8988T (cell line): ENCODE measurements around the gene STAT4.
"Not testable (repeated sequence)": the region's sequence is repeated elsewhere in the genome, so short reads cannot be mapped to it uniquely, and the experiment has no call there.

ENCODE experiments used
- DNase-seq: peaks from one replicate; pipeline ENCODE4 v3.0.0; 2011

Gene STAT4

DNA sequence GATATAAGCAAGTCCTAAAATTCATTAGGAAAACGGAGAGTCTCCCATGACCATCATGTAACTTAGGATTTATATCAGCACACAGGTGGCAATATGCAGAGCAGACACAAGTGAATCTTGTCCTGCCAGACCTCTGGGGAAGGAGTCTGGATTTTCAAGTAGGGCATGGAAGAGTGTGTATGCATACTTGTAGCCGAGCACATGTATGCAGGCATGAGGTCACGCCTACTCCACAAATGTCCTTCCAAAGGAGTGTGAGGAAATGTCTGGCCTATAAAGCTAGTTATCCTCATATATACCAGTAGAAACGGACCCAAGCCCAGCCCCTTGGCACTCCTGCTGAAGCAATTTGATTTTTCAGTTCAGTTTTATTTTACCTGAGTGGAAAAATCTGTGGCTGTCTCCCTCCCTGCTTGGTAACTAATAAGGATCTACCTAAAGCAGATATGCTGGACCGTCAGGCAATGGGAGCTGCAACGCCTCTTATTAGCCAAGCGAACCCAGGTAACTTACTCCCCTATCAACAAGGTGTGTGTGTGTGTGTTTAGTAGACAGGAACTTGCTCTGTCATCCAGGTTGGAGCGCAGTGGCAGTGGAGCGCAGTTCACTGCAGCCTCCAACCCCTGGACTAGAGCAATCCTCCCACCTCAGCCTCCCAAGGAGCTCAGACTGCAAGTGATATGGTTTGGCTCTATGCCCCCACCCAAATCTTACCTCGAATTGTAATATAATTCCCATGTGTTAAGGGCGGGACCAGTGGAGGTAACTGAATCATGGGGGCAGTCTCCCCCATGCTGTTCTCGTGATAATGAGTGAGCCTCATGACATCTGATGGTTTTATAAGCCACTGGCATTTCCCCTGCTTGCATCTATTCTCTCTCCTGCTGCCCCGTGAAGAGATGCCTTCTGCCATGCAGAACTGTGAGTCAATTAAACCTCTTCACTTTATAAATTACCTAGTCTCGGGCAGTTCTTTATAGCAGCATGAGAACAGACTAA is 139.6 kb downstream of the STAT4 start:
- DNase-seq = no peak

DNA sequence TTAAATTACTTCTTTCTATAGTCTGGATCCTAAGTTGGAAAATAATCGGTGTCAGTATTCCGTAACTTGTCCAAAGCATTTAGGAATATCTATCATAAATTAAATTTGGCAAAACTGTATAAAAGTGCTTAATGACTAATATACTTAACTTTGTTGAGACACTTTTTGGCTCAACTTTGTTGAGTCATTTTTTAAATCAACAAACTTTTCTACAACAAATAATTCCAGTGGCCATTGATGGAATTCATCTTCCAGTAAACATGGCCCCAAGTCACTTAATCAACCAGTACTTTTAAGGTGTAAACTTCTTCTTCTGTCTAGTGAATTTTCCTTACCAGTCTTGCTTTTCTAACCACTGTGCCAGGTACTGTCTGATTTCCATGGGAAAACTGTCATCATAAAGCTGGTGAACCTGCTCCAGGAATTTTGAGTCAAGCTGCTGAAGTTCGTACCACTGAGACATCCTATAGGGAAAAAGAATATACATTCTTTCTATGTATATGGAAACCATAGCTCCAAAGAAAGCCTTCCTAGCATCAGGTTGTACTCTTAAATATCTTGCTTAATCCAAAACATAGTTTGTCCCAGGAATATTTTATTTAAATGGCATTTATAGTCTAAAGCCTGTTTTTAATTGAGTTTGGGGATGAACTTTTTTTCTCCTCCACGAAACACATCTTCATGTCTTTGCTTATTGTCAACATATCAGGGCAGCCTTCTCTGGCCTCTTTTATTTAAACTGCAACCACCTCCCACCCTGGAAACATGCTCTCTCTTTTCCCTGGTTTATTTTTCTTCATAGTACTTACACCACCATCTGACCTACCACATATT is 141.0 kb downstream of the STAT4 start:
- DNase-seq = no peak

DNA sequence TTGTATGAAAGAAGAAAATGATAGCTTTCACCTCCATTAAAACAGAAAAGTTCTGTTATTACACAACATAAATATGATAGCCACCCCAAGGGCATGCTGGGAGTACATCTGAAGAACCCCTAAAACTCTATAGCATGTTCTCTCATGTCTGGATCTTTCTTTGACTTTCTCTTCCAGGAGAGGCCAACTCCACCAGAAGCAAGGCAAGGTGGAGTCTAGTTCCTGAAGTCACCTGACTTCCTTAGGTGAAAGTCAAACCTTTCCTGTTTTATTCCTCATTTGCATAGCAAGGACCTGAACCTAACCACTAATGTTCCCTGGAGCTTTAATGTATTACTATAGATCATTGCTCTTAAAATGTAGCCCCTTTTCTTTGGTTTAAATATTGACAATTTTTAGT is 142.5 kb downstream of the STAT4 start:
- DNase-seq = no peak

DNA sequence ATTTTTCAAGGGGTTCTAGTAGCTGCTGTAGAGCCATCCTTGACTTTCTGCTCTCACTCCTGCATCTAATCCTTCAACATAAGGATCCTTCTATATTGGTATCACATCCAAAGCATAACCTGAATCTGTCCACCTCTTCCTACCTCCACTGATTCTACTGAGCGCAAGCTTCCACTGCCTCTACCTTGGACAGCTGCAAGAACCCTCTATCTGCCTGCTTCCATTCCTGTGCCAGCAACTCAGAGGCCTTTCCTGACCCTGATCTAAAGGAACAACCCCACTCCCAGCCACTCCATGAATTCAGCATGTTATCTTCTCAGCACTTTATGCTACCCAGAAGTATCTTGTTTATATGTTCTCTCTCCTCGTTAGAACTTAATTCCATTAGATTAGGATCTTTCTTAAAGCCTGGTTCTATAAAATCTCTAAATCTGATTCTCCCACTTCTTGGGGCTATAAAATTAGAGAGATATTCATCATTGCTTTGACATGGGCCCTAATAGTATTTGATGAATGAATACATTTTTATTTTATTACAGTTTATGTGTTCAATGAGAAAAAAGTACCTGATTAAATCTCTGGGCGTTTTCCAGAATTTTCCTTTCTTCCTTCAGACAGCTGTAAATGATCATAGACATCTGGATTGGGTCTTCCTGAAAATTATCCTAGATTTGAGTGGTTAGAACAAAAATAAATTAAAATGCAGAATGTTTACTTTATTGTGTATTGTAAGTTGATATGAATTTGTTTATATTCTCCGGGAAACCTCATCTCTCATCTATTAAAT is 143.6 kb downstream of the STAT4 start:
- no peak for DNase-seq

DNA sequence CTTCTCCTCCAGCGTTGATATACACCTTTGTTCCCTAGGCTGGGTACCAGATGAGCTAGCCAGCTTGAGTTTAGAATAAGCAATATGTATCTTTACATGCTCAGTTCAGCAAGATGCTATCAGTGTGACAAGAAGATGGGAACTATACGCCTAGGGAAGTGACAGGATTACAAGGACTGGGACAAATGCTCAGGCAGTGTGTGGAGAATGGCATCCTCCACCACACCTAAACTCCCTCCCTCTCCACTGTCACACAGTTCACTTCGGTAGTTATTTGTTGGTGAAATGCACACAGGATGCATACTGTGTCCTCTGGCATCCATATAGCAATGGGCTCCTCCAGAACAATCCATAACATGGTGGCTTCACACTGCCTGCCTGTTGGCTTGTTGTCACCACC is 144.5 kb downstream of the STAT4 start:
- no peak for DNase-seq

DNA sequence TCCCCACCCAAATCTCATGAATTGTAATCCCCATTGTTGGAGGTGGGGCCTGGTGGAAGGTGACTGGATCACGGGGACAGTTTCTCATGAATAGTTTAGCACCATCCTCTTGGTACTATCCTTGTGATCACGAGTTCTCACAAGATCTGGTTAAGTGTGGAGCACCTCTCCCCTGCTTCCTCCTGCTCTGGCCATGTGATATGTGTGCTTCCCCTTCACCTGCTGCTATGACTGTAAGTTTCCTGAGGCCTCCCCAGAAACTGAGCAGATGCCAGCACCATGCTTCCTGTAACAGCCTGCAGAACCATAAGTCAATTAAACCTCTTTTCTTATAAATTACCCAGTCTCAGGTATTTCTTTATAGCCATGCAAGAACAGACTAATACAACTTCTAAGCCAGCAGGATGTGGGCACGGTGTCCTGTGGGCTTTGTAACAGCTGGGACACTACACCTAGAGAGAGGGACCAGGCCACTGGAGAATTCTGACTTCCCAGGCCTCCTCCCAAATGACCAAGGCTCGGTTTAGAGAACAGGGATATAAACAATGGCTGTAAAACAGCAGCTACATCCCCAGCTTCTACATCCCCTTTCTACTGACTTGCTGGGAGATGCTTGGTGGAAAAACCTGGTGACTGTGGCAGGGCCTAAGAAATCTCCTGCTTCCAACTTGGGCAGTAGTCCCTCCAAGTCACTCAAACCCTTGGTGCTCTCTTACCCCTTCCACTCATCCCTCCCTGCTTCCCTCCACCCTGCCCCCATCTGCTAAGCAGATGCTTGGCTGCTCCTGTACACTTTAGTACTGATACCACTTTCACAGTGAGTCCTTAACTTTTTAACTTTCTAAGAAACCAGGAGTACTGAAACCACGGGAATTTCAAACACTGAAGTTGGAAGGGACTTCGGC is 147.1 kb downstream of the STAT4 start:
- no peak for DNase-seq

DNA sequence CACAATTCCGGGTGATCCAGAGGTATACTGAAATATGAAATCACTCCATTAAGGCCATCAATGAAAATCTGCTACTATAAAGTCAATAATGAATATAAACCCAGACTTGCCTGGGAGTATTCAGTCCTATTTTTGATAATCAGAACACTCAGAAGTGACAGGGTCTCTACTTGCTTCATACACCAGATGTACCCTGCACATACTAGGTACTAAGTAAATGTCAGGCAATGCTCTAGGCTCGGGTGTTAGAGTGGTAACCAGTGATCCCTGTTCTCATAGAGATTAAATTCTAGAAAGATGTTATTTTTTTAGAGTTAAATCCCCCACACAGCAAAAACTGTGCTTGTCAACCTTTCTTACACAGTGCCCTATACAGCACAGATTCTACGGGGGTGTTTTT is 149.2 kb downstream of the STAT4 start:
- no peak for DNase-seq

DNA sequence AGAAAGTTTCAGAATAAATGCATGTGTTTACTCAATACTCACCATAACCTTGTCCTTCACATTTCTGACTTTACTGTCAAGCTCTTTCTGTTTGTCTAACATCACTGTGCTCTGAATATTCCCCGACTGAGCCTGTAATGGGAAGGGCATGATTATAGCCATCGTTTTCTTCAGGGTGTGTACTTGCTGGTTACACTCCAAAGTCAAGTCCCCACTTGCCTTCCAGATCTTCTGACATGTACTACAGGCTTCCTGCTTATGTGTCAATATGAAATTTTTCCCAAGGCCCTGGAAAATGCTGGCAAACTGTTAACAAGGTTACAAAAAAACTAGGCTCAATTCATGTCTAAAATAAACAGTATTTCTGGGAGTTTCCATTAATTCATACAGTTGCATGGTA is 149.8 kb downstream of the STAT4 start:
- no peak for DNase-seq

DNA sequence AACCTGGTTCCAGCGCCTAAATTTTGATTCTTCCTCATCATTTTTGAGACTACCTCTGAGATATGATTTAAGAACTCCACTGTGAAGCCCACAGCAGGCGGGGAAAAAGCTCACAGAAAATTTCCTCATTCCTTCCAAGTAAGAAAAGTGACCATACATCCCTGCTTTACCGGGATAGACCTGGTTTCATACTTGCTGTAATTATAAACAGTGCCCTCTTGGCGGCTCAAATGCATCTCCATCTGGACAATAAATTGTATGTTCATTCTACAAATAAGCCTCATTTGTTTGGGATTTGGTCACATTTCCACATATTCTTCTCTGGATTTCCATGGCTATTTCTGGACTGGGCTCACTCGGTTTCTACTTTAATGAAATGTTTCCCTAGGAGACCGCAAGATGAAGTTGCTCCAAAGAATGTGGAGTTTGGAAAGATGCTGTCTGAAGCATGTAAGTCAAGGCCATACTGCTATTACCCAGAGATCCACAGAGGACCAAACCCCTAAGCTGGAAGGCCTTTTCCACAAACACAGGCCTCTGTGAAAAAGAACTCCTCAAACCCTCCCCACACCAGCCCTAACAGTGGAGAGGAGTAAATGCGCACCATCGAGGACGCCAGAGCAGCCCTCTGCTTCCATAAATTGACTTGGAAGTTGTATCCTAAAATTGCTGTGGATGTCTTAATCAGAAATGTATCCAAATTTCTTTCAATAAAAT is 150.7 kb downstream of the STAT4 start:
- no peak for DNase-seq

DNA sequence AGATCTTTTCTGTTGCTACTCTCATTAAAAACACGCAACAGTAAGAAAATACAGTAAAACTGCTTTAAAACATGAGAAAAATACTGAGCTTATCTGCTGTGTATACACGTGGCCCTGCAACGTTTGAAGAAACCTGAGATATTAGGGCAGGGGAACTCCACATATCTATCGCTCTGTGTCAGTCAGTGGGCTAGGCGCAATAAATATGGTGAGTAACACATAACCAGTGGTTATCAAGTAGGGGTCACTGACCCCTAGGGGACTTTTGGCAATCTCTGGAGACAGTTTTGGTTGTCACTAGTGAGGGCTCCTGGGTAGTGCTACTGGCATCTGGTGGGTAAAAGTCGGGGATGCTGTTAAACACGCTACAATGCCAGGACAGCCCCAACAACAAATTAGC is 151.7 kb downstream of the STAT4 start:
- DNase-seq = no peak

DNA sequence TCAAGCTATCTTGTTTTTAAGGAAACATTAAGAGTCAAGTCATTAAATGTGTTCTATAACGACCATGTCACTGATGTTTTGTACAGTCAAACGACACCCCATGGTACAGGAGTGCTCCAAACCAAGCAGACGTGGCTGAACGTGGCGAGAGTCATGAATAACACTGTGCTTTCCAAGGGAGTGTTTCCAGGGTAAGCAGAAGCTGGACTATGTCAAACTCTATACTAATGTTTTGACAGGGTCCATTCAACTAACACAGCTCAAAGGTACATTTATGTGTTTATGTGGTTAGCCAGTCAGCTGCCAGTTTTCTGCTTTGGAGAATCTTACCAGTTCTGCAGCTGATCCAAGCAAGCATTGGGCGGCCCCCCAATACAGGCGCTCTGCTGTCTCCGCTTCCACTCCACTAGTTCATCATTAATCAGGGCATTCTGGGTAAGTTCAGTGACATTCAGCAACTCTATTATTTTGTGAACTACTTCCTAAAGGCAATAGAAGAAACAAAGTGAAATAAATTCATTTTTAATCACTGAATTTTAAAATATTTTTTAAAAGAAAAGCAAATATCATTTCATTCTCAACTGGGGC is 153.2 kb downstream of the STAT4 start:
- DNase-seq = no peak

DNA sequence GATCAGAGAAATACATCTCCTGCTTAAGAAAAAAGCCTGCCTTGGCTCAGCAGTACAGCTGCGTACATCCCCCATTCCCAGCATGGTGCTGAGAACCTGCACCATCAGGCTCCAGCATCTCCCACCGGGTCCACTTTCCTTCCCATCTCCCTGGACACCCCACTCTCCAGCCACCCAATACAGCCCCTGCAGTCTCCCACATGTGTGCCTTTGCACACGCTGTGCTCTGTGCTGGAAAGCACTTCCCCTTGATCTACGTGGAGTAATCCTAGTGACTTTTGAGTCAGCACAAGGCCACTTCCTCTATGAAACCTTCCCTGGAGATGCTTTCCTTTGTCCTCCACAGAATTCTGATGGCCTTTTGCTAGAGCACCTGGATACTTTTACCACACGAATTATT is 153.8 kb downstream of the STAT4 start:
- DNase-seq = no peak

DNA sequence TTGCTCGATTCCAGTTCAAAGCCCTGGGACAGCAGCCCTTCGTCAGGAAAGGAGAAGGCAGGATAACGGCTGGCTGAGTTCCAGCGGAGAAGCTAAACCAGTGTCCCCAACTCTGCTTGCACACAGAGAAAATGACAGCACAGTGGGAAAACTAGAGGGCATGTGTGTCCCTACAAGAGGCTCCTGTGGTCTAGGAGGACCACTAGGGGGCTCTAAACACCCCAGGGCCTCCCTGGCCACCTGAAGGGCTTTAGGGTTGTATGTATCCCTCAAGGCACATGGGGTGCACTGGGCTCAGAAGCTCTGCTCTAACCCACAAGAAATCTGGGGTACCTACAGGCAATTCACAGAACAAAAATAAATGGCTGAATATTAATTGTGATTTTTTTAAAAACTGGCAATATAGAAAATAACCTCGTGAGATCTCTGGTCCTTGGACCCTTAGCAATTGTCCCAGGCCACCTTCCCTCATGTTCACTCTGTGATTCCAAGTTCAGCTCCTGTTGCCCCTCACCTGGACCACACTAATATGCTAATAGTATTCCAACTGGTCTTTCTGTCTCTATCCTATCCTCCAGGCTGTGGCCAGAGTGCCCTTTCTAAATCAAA is 154.4 kb downstream of the STAT4 start:
- peak; percentile 56 for DNase-seq

DNA sequence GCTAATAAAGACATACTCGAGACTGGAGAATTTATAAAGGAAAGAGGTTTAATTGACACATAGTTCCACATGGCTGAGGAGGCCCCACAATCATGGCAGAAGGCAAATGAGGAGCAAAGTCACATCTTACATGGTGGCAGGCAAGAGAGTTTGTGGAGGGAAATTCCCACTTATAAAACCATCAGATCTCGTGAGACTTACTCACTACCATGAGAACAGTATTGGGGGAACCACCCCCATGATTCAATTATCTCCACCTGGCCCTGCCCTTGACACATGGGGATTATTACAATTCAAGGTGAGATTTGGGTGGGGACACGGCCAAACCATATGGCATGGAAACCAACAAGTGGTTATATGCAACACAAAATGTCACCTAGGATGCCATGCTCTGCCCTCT is 155.5 kb downstream of the STAT4 start:
- DNase-seq = not testable (repeated sequence)

DNA sequence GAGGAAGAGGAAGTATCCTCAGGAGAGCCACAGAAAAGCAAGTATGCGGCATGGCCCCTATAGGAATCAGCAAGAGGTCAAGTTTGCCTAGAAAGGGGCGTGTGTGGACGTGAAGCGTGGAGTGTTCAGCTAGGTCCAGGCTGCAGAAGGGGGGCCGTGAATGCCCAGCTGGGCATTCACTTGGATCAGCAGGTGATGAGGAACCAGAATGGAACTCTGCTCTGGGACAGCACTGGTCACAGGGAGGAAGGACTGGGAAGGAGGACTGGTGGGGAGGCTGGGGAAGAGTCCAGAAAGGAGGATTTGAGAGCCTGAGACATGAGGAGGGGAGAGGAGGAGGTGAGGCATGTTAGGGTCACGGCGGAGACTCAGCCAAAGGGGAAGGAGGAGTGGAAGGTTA is 156.6 kb downstream of the STAT4 start:
- DNase-seq = no peak

DNA sequence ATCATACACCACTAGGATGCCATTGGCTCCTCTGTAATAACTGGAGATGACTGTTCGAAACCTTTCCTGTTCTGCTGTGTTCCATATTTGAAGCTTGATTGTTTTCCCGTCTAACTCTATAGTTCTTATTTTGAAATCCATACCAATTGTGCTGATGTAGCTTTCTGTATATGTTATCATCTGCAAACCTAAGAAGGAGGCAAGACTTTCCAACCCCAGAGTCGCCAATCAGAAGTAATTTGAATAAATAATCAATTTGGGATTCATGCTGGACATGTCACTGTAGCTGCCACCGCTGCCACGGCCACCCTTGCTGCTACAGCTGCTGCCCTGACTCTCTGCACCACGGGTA is 157.5 kb downstream of the STAT4 start:
- DNase-seq = no peak

DNA sequence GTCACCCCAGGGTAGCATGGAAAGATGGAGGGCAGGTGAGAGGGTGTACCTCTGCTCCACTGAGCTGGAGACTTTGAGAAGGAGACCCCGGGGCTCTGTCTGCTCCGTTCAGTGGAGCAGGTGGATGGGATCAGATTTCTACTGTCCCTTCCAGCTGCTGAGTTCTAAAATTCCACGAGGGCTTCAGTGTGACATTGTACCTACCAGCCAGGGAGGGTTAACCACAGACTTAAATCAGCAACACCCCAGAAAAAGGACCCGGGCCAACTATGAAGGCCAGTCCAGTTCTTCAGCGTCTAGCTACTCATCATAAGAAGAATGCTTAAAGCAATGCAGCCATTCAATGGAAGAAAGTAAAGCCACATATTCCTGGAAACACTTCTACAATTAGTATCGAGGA is 160.7 kb downstream of the STAT4 start:
- DNase-seq = no peak

DNA sequence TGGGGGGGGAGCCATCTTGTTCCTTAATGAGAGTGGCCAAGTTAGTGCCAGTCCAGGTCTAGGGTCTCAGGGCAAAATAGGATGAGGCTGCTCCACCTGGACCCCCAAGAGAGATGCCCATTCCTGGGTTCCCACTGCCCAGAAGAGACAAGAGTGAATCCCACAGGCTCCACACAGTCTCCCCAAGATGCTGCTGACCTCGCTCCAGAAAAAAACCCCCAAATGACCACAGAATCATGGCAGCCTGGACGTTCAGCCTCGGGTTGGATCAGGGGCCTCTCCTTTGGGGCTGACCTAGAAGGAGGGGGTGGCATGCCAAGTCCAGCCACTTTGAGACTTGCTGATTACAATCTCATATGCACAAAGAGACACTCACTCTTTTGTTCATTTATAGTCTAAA is 161.9 kb downstream of the STAT4 start:
- DNase-seq = no peak

DNA sequence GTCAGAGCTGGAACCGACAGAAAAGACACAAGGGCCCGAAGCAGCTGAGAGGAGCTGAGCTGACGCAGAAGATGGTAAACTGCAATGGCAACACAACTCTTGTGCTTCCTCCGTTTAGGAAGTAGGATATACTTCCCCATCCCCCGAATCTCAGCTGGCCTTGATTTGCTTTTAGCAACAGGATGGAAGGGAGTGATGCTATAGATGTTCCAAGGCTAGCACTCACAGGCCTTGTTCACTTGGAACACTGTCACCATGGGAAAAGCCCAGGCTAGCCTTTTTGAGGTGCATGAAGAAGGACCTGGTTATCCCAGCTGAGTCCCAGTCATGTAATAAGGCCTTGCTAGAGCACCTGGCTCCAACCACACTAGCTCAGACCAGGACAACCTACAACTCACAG is 162.9 kb downstream of the STAT4 start:
- DNase-seq = no peak

DNA sequence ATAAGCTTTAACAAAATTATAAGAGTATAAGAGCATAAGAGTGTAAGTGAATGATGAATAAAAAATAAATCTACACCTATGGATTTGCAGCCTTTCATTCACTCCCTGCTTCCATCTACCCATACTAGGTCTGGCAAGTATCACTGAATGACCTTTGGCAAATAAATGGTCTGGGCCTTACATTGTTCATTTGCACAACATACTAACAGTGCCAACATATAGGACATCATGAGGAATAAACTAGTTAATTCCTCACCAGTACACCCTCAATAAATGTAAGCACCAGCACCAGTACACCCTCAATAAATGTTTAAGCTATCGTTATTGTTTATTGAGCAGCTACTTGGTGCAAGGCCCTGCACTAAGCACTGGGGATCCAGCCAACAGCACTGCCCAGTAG is 163.7 kb downstream of the STAT4 start:
- DNase-seq = no peak
